GM10266 (cell line): ENCODE data around the gene PMEPA1.

Source experiments
- DNase-seq: peaks from one replicate; pipeline ENCODE4 v3.0.0; 2012; ENCODE audit errors: extremely low spot score
- CTCF ChIP-seq: IDR thresholded peaks from 2 replicates; pipeline ENCODE4 v1.5.1; 2012; ENCODE audit warnings: mild to moderate bottlenecking, low read depth; ENCODE audit not compliant: control insufficient read depth, insufficient read depth; ENCODE audit errors: missing control alignments

Gene PMEPA1

GRCh38 chr20:57678340-57678739 is 31.5 kb downstream of the PMEPA1 start:
- DNase-seq, result no peak
- no peak for TF ChIP-seq CTCF

- no peak for DNase-seq
- no peak for TF ChIP-seq CTCF
These were observed 32.2 kb downstream of the PMEPA1 start for GRCh38 chr20:57677584-57677982.

GRCh38 chr20:57676589-57677583 is 32.9 kb downstream of the PMEPA1 start:
- no peak for TF ChIP-seq CTCF
- DNase-seq, result no peak

- DNase-seq, result no peak
- no peak for TF ChIP-seq CTCF
These were observed 34.0 kb downstream of the PMEPA1 start for GRCh38 chr20:57675773-57676172.

GRCh38 chr20:57672953-57673575 is 36.8 kb downstream of the PMEPA1 start:
- DNase-seq, result no peak
- no peak for TF ChIP-seq CTCF

GRCh38 chr20:57672164-57672563 is 37.7 kb downstream of the PMEPA1 start:
- DNase-seq, result no peak
- no peak for TF ChIP-seq CTCF

GRCh38 chr20:57671662-57672061 is 38.2 kb downstream of the PMEPA1 start:
- TF ChIP-seq CTCF, result no peak
- DNase-seq, result no peak
